Astrocyte of the hippocampus (primary cell): ENCODE measurements around the gene SSC5D.

Source experiments
- DNase-seq: peaks from one replicate; pipeline ENCODE4 v3.0.0; 2011; ENCODE audit warnings: low read depth, low spot score

The SSC5D gene

DNA sequence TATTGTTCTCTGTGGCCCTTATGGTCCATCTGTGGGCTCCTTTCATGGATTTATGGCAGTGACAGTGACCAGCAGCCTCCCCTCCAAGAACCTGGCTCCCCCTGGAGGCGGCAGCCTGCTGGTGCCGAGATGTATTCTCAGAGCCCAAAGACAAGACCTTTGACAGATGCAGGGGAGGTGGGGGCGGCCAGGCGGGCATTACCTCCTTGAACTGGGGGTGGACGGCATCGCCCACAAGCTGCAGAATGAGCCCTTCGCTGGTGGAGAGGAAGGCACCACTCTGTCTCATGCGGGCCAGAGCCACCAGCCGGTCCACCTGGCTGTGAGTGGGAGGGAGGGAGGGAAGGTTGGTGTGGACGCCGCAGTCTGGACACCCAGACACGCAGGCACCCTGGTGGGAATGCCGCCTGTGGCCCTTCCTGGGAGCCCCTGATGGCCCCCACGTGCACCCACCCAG, 33.4 kb upstream of the SSC5D start:
- DNase-seq, result peak; percentile 44

DNA sequence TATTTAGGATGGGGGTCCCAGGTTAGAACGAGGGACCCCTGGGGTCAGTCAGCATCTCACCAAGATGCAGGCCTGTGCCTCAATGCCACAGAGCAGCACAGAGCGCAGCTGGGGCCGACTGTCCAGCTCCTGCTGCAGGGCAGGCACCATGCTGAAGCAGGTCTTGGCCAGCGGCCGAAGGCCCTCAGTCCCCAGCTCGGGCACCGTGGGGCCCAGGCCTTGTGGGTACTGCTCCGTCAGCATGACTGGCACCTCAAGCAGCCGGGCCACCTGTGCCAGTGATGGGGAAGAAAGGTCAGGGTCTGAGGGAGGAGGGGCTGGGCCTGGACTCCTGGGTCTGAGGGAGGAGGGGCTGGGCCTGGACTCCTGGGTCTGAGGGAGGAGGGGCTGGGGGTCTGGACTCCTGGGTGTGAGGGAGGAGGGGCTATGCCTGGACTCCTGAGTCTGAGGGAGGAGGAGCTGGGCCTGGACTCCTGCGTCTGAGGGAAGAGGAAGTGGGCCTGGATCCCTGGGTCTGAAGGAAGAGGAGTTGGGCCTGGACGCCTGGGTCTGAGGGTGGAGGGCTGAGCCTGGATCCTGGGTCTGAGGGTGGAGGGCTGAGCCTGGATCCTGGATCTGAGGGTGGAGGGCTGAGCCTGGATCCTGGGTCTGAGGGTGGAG, 32.5 kb upstream of the SSC5D start:
- no peak for DNase-seq

DNA sequence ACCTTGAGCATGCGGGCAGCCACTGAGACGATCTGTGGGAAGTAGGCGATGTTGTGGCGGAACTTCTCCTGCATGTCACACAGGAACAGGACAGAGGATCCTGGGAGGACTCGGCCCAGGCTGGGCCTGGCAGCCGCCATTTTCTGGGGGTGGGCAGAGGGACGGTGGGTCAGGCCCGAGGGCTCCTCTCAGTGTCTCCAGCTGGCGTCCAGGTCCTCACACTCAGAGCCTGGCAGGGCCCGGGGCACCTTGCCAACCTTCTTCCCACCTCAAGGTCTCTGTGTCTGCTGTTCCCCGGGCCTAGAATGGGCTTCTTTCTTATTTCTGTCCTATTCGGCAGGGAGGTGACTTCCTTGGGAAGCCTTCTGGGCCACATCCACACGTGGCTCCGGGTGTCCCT, 31.9 kb upstream of the SSC5D start:
- DNase-seq, result no peak

DNA sequence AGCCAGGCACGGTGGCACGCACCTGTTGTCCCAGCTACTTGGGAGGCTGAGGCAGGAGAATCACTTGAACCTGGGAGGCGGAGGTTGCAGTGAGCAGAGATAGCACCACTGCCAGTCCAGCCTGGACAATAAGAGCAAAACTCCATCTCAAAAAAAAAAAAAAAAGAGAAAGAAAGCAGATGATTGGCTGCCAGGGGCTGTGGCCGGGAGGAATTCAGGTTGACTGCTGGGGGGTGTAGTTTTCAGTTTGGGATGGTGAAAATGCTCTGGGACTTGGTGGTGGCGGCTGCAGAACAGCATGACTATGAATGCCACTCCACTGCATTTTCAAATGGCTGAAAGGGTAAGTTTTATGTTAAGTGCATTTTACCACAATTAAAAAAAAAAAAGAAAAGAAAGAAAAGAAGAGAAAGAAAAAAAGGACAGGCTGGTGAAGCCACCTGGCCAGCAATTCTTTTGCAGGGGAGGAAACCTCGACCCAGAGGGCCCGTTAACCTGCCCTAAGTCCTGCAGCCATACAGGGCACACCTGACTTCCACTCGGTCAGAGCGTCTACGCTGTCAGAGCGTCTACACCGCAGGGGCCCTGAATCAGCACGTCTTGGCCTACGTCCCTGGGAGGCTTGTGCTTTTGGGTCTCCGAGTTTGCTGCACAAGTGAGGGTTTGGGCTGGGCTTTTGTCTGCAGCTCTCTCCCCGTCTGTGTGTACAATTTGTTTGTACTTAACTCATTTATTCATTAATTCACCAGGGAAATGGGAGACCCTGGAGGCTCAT, 30.4 kb upstream of the SSC5D start:
- no peak for DNase-seq

DNA sequence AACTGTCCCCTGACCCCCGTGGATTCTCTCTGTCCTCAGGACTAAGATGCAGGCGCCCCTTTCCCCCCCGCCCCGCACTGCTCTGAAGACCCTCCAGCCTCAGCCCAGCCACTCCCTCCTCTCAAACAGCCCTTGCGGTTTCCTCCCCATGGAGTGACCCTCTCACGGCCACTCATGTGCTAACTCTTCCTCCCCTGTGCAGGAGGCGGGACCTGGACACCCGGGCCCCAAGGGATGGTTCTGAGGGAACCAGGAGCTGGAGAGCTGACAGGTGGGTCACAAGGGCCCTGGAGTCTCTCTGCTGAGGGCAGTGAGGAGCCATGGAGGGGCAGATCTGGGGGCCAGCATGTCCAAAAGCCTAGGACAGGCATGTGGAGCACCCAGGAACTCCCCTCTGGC, 28.7 kb upstream of the SSC5D start:
- DNase-seq, result no peak

DNA sequence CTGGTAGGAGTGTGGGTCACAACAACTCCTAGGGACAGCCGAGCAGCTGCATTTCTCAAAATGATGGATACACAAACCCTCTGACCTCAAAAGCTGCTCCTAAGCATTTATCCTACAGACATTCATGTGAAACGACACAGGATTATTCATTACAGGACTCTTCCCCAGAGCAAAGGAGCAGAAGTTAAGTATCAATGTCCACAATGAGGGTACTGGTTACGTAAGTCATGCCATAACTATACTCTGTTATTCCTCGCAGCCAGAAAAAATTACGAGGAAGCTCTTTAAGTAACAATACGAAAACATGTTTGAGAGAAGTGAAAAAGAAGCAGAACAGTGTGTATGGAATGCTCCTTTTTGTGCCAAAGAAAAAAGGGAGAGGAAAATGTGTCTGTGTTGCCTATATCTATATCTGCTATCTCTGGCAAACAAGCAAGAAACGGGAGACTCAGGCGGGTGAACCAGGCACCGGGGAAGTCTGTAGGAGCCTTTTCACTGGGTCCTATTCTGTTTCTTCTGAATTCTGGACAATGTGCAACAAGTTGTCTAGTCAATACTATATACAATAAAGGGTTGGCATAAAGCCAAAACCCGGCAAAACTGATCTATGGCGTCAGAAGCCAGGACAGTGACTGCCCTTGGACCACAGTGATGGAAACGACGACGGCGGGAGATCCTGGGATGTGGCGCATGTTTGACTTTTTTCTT, 28.1 kb upstream of the SSC5D start:
- DNase-seq, result peak; percentile 29

DNA sequence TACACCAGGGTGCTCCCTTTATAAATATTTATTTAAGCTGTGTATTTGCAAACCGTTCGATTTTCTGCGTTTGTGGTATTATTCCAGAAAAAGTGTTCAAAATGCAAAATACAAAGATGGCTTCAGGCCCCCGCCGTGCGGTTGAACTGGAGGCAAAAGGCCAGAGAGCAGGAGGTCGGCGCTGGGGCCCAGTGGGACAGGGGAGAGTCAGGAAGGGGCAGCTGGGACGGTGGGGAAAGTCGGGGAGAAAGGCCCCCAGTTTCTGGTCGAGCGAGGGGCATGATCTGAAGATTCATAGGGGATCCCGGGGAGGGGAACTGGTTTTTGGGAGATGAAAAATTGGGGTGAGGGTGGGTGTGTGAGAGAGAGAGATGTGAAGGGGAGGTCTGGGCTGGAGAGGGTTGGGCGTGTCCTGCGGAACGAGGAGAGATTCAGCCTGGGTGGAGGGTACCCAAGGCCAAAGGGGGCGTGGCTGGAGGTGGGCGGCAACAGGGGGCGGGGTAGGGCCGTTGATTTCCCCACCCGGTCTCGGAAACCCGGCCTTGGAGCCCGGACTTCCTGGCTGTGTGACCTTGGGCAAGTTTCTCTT, 27.5 kb upstream of the SSC5D start:
- peak; percentile 88 for DNase-seq

DNA sequence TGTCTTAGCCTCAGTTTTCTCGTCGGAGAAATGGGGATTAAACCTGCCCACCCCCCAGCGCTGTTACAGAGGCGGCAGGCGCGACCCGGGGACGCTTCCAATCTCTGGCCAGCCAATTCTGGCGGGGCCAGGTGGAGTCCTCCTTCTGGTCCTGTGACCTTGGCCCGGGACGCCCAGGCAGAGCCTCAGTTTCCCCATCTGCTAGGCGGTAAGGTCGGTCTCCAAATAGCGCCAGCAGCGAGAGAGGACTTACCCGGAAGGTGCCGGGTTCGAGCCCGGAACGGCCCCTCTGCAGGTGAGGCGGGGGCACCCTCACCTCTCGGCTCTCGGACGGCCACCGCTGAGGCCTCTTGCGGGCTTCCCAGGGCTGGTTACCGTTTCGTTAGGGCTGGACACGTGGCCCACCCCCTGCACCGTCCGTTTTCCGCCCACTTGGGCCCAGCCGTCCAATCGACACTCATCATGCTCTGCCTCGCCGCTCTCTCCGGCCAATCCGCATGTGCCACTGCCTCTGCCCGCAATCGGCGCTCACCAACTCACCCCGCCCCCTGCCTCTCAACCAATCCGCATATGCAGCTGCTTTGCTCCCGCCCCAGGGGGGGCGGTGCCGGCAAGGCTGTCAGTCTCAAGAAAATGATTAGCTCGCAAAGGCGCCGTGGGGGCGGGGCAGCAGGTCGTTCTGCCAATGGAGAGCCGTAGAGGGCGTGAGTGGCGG, 26.8 kb upstream of the SSC5D start, which contains the start of gene ISOC2:
Gene ISOC2, minus strand, starts transcription at position 384 of the 715 bp plus-strand sequence. CDS start 5,156 bp downstream, outside the sequence.
- DNase-seq, result peak; percentile 100

DNA sequence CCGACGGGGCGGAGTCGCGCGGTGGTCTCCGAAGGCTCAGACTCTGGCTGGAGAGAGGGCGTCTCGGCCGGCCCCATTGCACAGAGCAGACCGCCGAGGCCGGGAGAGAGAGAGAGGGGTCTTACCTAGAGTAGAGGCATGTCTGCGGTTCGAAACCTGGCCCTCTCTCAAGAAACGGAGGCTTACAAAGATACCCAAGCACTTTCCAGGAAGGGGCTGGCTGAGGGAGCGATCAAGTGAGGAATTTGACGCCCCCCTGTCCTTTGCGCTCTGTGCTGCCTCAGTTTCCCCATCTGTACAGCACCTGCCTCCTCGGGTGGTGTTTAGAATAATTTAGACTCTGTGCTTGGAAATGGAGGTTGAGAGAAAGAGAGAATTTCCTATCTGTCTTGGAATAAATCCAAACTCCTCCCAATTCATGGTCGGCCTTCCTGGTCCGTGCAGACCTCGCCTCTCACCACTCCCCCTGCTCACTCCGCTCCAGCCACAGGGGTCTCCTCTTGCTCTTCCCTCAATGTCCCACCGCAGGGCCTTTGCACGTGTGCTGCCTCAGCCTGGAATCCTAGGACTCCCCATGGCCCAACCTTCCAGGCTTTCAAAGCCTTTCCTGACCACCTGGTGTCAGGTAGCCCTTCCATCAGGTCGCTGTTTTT, 26.1 kb upstream of the SSC5D start:
- DNase-seq, result no peak

DNA sequence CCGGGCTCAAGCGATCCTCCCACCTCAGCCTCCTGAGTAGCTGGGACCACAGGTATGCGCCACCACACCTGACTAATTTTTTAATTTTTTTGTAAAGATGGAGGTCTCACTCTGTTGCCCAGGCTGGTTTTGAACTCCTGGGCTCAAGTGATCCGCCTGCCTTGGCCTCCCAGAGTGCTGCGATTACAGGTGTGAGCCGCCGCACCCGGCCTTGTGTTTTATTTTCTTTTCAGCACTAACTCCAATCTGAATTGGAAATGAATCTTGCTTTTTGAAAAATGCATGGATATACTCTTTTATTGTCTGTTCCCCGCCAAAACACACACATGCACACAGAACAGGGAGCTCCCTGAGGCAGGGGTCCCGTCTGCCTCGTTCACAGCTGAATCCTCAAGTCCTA, 25.5 kb upstream of the SSC5D start:
- no peak for DNase-seq

DNA sequence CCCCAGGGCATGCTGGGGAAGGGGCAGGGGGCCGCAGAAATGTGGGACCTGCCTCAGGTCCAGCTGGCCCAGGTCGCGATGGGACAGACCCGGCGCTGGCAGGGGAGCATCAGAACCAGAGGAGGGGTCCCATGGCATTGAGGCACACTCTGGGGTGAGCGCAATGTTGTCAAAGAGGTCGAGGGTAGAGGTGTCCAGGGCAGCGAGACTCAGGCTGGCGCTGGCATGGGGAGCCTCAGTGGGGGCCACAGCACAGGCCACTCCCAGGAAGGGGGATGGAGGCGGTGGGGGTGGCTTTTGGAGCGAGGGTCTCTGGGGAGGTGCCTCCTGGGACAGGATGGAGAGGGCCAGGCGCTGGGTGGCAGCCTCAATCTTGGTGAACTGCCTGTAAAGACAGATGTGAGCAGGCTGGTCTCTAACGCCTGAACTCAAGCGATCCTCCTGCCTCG, 24.6 kb upstream of the SSC5D start:
- DNase-seq, result no peak

DNA sequence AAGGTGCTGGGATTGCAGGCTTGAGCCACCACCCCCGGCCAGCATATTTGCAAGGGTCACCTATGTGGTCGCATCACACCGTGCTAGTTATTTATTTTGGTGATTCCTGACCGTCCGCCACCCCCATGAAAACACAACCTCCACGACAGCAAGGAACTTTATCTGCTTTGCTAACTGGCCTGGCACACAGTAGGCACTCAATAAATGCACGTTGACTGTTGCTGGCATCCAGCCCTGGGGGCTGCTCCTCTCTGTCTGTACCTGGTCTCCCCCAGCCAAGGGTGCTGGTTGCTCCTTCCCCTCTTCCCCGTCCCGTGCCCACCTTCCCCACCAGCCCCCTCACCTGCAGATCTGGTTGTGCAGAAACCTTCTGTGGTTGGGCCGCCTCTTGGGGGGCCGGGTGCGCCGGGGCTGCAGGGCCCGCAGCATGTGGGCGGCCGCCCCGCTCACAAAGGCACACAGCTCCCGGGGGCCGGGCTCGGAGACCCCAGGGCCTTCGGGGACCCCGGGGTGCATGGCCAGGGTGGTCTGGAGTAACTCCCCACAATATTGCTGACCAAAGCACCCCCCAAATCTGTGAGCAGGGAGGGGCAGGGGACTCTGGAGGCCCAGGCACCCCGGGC, 24.1 kb upstream of the SSC5D start:
- no peak for DNase-seq

DNA sequence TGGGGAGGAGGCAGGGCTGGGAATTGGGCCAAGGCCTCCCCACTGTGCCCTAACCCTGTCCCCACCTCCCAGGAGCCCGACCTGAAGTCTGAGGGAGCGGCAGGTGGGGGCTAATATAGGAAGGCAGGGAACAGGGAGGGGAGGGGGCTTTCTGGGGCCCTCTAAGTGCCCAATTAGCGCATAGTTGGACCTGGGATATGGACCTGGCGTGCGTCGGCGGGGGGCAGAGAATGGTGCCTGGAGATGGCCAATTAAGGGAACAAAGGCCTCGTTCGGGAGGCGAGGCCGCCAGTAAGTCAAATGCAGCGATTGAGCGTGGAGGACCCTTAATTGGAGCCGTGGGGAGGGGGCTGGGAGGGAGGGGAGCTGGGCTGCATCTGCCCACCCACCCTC, 23.6 kb upstream of the SSC5D start, which contains the start of gene C19orf85:
Gene C19orf85, minus strand, starts transcription at position 90 of the 393 bp plus-strand sequence. CDS start 197 bp downstream, outside the sequence.
- DNase-seq, result no peak

DNA sequence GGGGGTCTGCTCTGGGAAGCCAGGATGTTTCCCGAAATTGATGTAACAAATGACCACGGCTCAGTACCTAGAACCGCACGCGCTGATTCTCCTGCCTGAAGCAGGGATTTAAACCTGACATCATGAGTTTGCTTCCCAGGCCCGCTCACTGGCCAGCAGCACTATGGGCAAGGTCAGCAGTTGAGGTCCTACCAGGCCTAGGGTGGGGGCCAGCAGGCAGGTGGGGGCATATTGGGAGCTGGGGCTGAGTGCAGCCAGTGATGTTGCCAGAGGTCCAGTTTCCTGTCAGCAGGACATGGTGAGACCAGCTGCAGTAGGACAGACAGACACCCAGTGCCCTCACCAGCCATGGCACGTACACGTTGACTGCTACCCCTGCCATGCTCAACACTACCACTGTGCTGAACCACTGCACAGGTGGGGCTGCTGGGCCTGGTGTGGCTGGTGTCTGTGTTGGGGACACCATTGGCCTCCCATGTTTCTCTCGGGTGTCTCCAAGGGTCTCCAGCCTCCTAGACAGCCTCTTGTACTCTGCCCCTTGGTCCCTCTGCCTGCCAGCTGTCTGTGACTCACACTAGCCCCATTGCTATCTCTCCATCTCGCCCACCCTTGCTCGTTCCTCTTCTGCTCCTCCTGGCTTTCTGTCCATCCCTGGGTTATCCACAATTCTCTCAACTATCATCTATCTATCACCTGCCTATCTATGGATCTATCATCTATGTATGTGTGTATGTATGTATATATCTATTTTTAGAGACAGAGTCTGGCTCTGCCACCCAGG, 22.6 kb upstream of the SSC5D start:
- DNase-seq, result no peak

DNA sequence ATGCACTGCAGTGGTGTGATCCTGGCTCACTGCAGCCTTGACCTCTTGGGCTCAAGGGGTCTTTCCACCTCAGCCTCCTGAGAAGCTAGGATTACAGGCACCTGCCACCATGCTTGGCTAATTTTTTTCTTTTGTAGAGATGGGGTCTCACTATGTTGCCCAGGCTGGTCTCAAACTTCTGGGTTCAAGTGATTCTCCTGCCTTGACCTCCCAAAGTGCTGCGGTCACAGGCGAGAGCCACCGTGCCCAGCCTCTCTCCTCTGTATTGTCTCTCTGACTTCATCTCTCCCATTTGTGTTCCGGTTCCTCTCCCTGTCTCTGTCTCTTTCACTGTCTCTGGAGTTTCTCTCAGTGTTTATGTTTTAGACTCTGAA, 22.0 kb upstream of the SSC5D start:
- DNase-seq, result no peak

DNA sequence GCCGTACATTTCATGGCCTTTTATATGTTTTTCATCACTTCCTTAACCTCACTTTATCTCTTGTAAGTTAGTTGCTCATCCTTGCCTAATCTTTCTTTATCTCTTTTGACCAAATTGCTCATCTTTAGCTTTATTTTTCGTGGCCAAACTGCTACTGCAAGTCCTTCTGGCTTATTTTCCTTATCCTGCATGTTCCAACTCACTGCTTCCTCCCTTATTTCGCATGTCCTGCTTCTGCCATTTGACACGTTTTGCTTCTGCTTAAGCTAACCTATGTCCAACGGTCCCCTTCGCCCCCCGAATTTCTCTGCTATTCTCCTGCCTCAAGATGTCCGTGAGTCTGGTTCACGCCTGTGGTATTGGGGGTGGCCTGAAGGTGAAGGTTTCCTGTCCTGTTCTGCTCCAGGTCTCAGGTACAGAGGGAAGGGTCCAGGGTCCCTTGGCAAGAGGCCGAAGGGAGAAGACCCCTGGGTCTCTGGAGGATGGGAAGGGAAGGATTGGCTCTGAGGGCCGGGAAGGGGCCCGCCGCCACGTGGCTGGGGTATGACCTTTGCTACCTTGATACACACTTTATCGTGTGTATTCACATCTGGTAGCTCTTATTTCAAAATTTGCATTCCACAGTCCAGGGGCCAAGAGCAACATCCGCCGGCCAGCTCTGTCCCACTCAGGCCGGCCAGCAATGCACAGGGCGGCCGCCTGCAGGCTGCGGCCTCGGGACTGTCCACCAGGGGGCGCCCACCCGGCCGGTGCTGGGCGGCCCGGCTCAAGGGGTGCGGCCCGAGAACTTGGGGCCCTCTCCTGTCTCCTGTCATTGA, 20.8 kb upstream of the SSC5D start:
- DNase-seq, result peak; percentile 81

DNA sequence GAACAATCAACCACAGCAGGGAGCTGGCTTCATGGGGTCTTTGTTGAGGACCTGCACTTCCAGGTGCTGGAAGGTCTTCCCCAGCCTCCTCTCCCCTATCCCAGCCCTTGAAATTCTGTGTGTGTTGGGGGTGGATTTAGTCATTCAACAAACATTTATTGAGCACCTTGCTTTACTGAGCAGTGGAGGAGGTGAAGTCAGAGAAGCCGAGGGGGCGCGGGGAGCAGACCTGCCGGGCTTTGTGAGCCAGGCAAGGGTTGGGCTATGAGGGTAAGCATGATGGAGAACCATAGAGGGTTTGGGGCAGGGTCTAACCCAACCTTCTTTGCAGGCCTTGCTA, 20.2 kb upstream of the SSC5D start:
- DNase-seq, result no peak

DNA sequence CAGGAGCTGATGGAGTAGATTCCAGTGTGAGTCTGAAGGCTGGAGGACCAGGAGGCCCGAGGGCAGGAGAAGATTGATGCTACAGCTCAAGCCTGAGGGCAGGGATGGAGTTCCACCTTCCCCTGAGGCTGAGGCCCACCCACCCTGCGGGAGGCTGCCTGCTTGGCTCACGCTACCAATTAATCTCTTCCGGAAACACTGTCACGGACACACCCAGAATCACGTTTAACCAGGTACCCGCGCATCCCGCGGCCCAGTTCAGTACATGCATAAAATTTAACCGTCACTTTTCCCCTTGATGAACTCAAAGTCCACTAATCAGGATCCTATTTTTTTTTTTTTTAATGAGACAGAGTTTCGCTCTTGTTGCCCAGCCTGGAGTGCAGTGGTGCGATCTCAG, 17.0 kb upstream of the SSC5D start:
- no peak for DNase-seq

DNA sequence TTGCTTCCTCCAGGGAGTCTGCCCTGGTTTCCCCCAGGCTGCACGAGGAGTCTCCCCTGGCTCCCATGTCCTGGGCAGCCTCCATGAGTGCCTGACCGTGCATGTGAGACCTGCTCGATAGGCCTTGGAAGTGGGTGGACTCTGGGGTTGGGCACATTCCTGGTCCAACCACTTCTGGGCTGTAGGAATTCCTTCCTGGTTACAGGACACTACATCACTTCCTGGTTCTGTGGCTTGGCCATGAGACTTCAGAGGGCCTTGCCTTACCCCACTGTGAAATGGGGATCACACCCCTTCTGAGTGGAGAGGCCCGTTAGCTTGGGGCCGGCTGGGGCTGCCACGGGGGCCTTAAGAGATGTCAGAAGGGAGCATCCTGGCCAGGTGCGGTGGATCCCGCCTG, 15.8 kb upstream of the SSC5D start:
- DNase-seq, result peak; percentile 78
